ENCODE data around the gene C4A.
"Not testable (repeated sequence)": the region's sequence is repeated elsewhere in the genome, so short reads cannot be mapped to it uniquely, and the experiment has no call there.

C4A gene

DNA sequence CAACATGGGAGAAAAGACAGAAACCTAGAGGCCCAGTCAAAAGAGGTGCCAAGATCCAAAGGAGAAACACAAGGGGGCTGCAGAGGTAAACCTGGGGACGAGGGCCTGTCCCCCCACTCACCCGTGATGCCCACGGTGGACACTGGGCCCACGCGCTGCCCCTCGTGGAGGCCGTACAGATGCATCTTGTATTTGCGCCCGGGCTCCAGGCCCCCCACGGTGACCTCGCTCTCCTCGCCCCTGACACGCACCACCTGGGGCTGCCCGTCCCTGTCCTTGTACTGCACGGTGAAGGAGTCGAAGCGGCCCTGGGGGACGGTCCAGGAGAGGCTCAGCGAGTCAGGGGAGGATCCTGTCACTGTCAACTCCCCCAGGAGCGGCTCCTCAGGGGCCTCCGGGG, 67.3 kb downstream of the C4A start:
- DNase-seq (ENCODE audit: low read depth in 2 of 2) = not testable (repeated sequence)

DNA sequence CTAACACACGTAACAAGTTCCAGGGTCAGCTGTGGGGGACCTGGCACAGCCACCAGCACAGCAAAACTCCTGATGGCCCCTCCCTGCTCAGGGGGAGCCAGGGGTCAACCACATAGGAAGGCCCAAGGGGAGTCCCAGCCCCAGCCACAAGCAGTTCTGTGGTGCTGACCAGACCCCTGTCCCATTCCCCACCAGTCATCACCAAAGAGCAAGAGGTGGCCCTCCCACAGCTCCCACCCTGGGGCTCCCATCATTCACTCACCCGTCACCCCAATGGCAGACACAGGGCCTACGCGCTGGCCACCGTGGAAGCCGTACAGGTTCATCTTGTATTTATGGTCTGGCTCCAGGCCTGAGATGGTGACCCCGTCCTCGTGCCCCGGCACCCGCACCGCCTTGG, 67.9 kb downstream of the C4A start:
- DNase-seq (ENCODE audit: low read depth in 2 of 2) = not testable (repeated sequence)

DNA sequence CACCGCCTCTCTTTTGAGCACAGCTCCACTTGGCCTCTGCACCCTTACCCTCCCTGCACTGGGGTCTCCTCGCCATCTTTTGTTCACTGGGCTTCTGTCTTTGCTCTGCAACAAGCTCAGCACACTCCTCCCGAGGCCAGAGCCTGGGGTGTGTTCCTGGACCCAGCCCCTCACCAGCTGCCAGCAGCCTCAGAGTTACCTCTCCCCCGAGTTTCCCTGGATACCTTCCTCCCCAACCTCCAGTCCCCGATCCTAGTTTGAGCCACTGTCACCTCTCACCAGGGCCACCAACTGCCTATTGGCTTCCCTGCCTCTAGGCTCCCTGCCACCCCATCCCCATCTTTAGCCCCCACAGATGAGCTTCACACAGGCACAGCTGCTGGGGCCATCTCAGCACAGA, 68.7 kb downstream of the C4A start:
- no peak for DNase-seq (ENCODE audit: low read depth in 2 of 2)

Data from stimulated activated CD4-positive, alpha-beta T cell treated with anti-CD3 and anti-CD28 coated beads, Interleukin-1b, Interleukin-23, amount 100 ng/mL, for 1 hour (primary cell).